WI38 (cell line): ENCODE results near the gene S100A11.

Experiments
- H3K4me3 ChIP-seq: 2 replicates; pipeline ENCODE4 v1.5.1; 2011; ENCODE audit warnings: low read depth, mild to moderate bottlenecking, control low read depth, low read length
- TF ChIP-seq, protein P1 (sequence below): IDR thresholded peaks from 2 replicates; pipeline ENCODE4 v1.5.1; 2012; ENCODE audit warnings: low read depth, mild to moderate bottlenecking, control low read depth, low read length

The S100A11 gene

GRCh38 chr1:152029144-152029928 lies 7.5 kb downstream of the S100A11 start:
- TF ChIP-seq, protein P1, sequence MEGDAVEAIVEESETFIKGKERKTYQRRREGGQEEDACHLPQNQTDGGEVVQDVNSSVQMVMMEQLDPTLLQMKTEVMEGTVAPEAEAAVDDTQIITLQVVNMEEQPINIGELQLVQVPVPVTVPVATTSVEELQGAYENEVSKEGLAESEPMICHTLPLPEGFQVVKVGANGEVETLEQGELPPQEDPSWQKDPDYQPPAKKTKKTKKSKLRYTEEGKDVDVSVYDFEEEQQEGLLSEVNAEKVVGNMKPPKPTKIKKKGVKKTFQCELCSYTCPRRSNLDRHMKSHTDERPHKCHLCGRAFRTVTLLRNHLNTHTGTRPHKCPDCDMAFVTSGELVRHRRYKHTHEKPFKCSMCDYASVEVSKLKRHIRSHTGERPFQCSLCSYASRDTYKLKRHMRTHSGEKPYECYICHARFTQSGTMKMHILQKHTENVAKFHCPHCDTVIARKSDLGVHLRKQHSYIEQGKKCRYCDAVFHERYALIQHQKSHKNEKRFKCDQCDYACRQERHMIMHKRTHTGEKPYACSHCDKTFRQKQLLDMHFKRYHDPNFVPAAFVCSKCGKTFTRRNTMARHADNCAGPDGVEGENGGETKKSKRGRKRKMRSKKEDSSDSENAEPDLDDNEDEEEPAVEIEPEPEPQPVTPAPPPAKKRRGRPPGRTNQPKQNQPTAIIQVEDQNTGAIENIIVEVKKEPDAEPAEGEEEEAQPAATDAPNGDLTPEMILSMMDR: no peak

GRCh38 chr1:152026895-152027294 lies 9.9 kb downstream of the S100A11 start:
- H3K4me3 ChIP-seq: no peak overlapping the region

More at GRCh38 chr1:152029144-152029928, 7.5 kb downstream of the S100A11 start:
- no peak overlapping the region for H3K4me3 ChIP-seq

GRCh38 chr1:152024223-152024622 lies 12.6 kb downstream of the S100A11 start:
- TF ChIP-seq, protein P1: no peak
- H3K4me3 ChIP-seq: no peak overlapping the region

More at GRCh38 chr1:152026895-152027294, 9.9 kb downstream of the S100A11 start:
- TF ChIP-seq, protein P1: no peak

DNA sequence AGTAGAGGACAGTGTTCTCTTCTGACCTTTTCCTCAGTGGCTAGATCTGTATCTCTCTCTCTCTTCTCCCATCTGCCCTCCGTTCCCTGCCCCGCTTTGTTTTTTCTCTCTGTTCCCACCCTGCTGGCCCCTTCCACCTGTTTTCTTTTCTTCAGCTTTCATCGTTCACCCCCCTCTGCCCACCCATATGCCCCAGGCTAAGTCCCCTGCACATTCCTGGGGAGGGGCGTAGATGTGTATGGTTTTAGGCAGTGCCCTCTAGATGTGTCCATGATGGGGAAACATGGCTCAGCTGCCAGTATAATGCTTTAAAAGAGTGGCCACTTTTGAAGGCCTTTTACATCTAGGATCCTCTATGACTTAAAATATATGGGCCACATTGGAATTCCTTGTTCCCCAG lies 13.6 kb downstream of the S100A11 start:
- TF ChIP-seq, protein P1: no peak
- H3K4me3 ChIP-seq: no peak overlapping the region

GRCh38 chr1:152022474-152022873 lies 14.3 kb downstream of the S100A11 start:
- H3K4me3 ChIP-seq: no peak overlapping the region
- TF ChIP-seq, protein P1: no peak

DNA sequence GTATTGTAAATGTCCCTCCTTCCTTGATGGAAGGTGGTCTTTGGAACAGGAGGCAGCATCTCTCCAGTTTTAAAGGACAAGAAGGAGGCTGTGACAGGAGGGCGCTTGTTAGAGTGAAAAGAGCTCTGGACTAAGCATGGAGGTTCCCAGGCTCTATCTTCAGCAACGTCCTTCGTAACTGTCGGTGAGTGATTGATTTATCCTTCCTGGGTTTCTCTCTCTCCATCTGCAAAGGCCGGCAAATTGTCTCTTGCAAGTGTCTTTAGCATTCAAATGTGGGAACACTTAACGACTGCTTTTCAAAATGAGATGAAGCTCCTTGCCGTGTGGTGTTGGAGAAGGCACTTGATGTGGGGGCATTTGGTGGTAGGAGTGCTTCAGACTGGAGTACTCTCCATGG lies 15.2 kb downstream of the S100A11 start:
- TF ChIP-seq, protein P1: no peak
- no peak overlapping the region for H3K4me3 ChIP-seq

DNA sequence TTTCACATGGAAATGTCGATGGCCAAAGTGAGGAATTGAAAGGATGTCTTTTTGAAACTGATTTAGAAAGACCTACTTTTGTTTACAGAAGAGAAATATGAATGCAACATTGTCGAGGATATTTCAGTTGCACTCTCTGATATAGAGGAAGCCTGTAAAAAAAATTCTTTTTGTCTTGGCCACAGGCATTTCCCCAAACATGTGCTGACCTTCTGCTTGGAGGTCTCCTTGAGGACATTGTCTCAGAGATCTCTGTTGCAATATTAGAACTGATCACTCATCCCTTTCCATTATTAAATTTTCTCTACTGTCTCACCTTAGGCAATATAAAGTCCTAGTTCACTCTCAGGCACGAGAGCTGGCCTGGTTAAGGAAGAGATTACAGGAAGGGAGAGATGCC lies 16.0 kb downstream of the S100A11 start:
- H3K4me3 ChIP-seq: no peak overlapping the region
- TF ChIP-seq, protein P1: no peak
